Stimulated activated CD4-positive, alpha-beta T cell treated with anti-CD3 and anti-CD28 coated beads, TNF-alpha, amount 100 ng/mL, for 24 hours (primary cell): ENCODE data around the gene DALRD3.
"Not testable (repeated sequence)": the region's sequence is repeated elsewhere in the genome, so short reads cannot be mapped to it uniquely, and the experiment has no call there.

Experiments used
- DNase-seq, 3 experiments: peaks; one replicate each; pipeline ENCODE4 v3.0.0-alpha.2; 2020; ENCODE audit warnings: low read depth in 3 of 3

Gene DALRD3

DNA sequence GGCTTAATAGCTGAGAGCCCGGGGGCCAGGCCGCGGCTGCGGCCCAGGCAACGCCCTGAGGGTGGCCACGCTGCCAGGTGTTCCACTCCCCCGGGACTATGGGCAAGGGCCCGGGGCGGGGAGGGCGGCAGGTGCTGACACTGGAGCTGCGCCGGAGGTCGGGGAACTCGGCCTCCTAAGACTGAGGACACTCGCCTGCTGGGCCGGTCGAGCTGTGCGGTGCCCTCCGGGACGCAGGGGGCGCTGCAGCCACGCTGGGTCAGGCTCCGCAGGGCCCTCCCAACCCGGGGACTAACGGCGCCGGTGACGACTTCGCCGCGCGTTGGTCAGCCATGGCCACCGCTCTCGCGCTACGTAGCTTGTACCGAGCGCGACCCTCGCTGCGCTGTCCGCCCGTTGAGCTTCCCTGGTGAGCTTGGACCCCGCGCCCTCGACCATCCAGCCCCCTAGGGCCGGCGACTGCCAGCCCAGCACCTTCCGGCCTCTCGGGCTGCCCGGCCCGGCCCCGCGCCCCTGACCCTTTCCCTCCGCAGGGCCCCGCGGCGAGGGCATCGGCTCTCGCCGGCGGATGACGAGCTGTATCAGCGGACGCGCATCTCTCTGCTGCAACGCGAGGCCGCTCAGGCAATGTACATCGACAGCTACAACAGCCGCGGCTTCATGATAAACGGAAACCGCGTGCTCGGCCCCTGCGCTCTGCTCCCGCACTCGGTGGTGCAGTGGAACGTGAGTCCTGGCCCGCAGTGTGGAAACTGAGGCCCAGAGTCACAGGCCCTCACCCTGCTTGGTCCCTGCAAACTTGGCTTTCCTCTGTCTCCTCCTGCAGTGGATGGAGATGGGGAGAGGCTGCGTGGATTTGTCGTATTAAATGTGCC is 3.7 kb upstream of the DALRD3 start, which contains the start of gene NDUFAF3:
NDUFAF3 (plus strand) TSS at position 309 of the 875 bp plus-strand sequence; CDS start at position 333, 24 bp downstream.
- DNase-seq: peak; percentile 83 to 92 (median 86)

DNA sequence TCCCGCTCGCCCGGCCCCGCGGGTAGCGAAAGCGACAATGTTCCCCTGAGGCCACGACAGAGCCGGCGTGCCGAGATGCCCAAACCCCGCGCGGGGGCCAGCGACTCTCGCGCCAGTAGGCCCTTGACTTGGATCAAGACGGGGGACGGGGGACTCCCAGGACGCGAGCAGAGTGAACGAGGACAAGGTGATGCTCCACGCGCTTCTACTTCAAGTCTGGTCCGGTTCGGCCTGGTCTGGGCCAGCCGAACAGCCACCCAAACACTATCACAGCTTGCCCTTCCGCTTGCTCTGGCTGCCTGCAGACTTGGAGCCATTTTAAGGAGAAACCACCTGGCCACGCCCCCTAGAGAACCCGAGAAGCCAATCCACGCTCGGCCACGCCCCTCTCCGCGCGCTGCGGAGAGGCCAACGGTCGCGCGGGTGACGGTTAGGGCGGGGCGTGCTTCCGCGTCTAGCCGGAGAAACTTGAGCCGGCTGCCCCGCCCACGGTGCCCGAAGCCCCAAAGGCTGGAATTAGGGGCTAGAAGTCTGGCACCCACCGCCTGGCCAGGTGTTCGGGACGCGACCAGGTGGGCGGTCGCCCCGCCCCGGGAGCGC is 2.9 kb upstream of the DALRD3 start:
- peak; percentile 98 to 99 (median 98) for DNase-seq

DNA sequence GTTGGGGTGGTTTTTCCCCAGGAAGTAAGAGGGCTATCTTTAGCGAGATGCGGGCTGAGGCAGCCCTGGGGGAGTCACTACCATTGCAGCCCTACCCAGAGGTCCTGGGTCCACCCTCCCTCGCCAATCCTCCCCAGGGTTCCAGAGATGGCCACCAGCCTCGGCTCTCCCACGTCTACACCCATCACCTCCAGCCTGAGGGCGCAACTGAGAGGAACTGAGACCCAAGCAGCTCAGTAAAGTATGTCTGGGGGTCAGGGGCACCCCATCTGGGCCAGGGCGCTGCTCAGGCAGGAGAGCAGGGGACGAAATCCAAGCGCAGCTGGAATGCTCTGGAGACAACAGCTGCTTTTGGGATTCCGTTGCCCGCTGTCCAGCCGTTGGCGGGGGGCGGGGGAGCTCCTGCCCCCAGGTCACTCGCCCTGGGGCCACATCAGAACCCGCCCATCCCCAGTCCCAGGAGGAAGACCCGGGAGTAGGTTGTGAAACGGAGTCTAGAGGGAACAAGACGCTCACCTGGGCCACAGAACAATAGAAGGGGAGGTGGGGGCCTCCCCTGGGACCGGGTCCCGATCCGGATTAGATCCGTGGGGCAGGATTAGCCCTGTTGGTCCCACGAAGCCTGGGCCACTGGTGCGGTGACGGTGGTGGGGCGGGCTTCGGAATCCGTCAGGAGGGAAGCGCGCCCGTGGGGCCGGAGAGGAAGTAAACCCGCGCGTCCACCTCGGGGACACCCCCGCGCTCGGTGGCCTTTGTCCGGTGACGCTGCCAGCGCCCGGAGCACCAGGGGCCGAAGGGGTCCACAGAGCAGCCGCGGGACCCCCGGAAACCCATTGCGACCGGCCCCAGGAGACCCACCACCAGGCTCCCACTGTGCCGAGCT is 2.2 kb upstream of the DALRD3 start:
- peak in 1 of 3 experiments; percentile 39 for DNase-seq

DNA sequence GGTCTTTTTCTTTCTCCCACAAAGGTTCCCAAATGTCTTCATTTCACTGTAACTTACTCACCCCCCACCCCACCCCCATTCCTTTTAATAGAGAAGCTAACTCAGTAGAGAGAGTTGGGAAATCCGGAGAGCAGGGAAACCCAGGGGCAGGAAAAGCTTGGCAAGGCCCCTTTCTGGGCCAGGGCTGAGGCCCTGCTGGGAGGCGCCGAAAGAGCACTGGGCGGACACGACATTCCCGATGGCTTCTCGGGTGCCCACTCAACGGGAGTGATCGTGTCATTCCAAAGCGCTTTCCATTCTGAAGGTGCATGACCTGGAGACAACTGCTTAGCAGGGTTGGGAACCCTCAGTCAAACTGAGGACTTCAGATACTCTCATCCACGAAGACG is 1.6 kb upstream of the DALRD3 start:
- DNase-seq: no peak

DNA sequence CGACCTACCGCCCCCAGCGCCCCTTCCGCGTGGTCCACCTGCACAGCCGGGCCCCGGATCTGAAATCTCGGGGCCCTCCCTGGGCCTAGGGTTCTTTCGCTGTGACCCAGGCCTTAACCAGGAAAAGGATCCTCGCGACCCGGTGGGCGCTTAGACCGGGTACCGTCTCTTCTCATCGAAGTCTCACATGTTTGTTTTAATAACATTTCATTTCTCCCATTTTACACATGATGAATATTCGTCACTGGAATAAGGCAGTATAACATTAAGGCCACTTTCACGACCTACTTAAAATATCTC is 277 bp upstream of the DALRD3 start:
- no peak for DNase-seq

DNA sequence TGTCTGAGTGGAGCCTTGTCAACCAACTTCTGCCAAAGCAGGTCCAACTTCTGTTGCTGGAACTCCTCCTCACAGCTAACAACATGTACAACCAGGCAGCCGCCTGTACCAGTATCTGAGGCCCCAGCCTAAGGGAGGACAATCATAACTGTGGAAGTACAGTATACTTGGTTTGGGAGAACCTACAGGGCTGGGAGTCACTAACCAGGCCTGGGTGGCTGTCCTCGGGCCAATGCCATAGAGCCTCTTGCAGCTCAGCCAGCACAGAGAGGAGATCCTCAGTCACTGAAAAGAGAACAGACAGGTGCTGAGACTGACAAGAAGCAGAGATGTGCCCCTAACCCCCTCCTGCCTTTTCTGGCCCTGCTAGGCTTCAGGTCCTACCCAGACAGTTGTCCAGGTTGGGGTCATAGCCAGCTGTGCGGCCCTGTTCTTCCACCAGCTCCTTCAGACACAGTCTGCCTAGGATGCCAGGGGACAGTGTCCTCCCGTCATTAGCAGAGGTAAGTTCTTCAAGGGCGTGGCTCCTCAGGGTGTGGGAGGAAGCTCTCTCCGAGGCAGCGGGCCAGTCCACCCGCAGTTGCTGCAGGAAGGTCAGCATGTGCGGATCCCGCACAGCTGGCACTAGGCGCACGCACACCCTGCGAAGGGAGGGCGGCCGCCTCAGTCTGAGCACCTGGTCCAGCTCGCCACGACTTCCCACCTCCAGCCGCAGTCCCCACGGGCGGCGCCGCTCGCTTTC is 980 bp downstream of the DALRD3 start:
- DNase-seq: no peak

DNA sequence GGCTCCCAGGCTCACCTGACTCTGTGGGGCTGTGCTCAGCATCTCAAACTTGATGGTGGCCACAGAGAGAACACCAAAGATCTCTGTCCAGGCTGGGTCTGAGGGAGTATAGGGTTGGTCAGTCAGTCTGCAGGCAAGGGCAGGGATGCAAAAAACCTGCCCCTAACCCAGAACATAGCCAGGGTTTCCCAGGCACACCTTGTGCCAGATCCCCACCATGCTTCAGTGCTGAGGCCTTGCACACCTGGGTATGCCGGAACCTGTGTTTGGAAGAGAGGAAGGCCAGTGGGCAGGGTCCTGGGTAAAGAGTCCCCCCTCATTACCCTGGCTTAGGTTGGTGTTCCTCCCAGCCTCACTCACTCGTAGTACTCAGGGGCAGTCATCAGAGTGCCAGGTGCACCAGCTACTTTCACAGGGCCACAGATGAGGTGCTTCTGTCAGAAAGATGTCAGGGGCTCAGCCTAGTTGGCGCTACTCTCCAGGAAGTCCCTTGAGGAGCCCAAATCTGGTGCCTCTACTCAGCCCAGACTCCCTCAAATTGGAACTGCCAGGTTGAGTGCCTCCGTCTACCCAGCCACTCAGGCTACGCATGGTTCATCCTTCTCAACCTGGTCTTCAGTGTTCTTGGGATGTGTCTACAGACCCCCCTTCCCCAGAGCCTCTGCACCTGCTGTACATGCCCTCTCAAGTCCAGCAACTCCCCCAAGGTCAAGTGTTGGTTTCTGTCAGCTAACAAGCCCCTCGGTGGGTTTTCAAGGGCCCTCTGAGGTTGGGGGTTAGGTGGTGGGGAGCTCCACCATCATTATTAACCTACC is 1.8 kb downstream of the DALRD3 start:
- no peak for DNase-seq

DNA sequence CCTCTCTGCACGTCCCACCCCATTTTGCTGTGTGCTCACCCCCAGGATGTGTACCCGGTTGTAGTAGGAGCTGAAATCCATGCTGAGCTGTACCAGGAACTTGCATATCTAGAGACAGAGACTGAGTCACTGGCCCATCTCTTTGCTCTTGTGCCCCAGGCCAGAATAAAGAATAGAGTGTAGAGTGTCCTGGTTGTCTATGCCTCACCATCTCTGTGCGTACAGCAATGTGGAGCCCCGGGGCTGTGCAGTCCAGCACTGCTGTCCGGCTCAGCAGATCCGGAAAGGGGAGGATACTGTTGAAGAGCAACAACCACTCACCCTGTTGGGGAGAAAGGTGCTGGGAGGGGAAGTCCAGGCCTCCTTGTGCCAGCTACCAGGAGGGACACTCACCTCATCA is 2.6 kb downstream of the DALRD3 start:
- no peak for DNase-seq

DNA sequence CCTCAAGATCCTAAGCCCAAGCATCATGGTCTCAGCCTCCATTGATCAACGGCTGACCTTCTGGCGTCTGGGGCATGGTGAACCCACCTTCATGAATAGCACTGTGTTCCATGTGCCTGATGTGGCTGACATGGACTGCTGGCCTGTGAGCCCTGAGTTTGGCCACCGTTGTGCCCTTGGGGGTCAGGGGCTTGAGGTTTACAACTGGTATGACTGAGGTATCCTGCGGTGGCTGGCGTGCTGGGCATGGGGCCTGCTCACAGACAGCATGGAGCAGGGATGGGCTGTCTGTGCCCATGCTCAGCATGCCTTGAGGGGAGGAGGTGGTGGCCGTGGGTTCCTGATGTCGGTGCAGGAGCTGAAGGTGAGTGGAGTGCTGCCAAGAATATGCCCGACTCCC is 3.3 kb downstream of the DALRD3 start:
- DNase-seq: no peak

DNA sequence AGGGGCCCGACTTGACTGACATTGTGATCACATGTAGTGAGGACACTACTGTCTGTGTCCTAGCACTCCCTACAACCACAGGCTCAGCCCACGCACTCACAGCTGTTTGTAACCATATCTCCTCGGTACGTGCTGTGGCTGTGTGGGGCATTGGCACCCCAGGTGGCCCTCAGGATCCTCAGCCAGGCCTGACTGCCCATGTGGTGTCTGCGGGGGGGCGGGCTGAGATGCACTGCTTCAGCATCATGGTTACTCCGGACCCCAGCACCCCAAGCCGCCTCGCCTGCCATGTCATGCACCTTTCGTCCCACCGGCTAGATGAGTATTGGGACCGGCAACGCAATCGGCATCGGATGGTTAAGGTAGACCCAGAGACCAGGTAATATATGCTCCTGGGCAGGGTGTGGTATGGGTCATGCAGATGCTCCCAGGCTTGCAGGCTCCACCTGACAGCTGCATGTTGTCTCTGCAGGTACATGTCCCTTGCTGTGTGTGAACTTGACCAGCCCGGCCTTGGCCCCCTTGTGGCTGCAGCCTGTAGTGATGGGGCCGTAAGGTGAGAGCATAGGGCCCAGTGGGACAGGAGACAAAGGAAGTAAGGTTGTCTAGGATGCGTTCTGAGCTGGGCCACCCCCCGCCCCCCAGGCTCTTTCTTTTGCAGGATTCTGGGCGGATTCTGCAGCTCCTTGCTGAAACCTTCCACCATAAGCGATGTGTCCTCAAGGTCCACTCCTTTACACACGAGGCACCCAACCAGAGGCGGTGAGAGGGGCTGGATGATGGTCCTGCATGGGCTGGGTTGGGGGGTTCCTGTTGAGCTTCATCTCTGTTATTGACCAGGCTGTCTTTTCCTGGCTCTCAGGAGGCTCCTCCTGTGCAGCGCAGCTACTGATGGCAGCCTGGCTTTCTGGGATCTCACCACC is 4.4 kb downstream of the DALRD3 start:
- DNase-seq: peak in 1 of 3 experiments; percentile 48

DNA sequence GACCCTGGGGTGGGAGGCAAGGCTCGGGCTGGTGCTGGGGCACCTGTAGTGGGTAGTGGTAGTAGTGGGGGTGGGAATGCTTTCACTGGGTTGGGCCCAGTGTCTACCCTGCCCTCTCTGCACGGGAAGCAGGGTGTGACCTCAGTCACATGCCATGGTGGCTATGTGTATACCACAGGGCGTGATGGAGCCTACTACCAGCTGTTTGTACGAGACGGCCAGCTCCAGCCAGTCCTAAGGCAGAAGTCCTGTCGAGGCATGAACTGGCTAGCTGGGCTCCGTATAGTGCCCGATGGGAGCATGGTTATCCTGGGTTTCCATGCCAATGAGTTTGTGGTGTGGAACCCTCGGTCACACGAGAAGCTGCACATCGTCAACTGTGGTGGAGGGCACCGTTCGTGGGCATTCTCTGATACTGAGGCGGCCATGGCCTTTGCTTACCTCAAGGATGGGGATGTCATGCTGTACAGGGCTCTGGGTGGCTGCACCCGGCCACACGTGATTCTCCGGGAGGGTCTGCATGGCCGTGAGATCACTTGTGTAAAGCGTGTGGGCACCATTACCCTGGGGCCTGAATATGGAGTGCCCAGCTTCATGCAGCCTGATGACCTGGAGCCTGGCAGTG is 5.2 kb downstream of the DALRD3 start:
- DNase-seq: no peak

DNA sequence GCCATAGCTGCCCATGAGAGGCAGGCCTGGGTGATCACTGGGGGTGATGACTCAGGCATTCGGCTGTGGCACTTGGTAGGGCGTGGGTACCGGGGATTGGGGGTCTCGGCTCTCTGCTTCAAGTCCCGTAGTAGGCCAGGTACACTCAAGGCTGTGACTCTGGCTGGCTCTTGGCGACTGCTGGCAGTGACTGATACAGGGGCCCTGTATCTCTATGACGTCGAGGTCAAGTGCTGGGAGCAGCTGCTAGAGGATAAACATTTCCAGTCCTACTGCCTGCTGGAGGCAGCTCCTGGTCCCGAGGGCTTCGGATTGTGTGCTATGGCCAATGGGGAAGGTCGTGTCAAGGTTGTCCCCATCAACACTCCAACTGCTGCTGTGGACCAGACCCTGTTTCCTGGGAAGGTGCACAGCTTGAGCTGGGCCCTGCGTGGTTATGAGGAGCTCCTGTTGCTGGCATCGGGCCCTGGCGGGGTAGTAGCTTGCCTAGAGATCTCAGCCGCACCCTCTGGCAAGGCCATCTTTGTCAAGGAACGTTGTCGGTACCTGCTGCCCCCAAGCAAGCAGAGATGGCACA is 5.9 kb downstream of the DALRD3 start:
- DNase-seq: no peak

DNA sequence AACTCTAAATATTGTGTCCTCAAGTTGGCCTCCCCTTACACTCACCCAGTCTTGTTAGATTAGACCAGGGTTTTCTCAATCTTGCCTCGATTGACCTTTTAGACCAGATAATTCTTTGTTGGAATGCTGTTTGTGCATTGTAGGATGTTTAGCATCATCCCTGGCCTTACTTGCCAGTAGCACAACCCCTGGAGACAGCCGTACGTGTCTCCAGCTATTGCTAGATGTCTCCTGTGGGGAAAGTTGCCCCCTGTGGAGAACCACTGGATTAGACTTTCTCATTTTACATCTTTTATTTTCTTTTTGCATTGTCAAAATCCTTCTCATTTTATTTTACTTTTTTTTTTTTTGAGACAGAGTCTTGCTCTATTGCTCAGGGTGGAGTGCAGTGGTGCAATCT is 9.0 kb downstream of the DALRD3 start:
- no peak for DNase-seq

DNA sequence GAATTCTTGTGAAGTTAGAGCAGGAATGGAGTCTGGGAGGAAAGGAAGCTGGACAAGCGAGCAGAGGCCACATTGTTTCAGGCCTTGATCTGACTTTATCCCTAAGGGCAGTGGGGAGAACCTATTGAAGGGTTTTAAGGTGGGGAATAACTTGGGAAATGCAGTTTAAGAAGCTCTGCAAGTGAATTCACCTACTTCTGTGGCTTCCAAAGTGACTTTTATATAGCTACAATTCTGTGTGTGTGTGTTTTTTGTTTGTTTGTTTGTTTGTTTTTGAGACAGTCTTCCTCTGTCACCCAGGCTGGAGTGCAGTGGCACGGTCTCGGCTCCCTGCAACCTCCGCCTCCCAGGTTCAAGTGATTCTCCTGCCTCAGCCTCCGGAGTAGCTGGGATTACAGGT is 9.8 kb downstream of the DALRD3 start:
- not testable (repeated sequence) for DNase-seq

DNA sequence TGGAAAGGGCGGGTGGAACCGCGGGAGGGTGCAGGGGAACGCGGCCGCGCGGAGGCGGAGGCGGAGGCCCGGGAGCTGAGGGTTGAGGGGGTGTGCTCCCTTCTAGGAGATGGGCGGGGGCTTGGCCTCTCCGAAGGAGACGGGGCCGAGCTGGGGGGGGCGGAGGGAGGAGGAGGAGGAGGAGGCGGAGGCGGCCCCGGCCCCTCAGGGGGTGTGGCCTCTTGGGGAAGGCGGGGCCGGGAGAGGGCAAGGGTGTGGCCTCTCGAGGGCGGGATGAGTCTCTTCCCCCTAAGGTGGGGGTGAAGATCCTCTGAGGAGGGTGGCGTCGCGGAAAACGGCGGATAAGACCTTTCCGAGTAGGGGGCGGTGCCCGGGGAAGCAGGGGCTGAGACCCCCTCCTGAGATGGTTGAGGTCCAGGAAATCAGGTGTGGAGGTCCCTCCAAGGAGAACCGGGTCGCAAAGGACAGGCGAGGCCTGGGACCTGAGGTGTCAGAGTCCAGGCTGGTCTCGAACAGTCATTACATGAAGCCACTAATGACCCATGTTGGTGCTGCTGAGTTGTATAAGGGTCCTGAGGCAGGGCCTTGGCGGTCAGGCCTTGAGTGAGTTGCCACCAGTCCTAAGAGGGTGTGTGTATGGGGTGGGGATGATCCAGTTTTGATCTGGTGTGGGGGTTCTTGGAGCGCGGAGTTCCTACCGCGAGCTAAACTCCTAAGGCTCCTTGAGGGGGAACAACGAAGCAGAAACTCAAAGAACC is 10.4 kb downstream of the DALRD3 start:
- DNase-seq: peak; percentile 65 to 89 (median 79)

DNA sequence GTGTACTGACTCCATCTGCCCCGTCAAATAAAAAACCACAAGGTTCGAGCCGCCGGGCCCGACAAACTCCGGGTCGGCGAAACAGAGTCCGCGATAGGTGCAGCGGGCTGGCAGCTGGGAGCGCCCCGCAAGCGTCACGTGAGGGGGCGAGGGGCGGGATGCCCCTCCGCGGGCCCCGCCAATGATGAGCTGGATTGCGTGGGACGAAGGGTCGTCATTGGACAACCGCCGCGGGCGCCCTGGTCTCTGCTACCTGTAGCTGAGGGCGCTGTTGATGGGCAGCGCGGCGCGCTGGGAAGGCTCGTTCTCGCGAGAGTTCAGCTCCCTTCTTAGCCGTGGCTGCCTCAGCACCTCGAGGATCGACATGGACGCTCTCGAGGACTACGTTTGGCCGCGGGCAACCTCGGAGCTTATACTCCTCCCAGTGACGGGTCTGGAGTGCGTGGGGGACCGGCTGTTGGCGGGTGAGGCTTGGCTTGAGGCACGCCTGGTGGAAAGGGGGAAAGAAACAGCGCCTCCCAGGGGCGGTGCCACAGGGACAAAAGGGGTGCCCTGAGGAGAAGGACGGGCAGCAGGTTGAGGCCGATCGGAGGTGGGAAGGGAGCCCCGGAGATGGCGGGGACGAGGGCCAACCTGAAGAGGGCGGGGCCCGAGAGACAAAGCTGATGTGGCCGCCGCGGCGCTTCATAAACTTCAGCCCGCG is 11.2 kb downstream of the DALRD3 start, which contains the start of gene WDR6:
WDR6 (plus strand) TSS at position 324 of the 703 bp plus-strand sequence; CDS start at position 365, 41 bp downstream.
- peak; percentile 94 to 97 (median 95) for DNase-seq

DNA sequence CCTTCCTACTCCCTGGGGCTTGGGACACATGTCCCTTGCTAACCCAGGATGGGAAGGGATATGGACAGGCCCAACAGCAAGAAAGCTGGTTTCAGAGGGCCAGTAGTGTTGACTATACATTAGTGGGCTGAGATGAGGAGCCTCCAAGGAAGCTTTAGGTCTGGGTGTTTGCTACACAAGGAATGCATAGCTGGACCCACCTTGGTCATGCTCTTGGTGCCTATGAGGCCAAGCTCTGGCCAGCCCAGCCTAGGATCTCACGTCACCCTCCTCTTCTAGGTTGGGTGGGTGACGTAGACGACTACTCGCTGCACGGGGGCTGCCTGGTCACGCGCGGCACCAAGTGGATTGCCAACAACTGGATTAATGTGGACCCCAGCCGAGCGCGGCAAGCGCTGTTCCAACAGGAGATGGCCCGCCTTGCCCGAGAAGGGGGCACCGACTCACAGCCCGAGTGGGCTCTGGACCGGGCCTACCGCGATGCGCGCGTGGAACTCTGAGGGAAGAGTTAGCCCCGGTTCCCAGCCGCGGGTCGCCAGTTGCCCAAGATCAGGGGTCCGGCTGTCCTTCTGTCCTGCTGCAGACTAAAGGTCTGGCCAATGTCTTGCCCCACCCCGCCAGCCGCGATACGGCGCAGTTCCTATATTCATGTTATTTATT is 11.8 kb downstream of the DALRD3 start:
- no peak for DNase-seq
